HG03135 (cell line): Measurements from ENCODE around the gene OSBPL1A.

Experiments
- ATAC-seq: cut with Tn5 transposase; IDR thresholded peaks from one replicate; pipeline ENCODE4 v1.9.1; 2021; ENCODE audit warnings: mild to moderate bottlenecking, moderate library complexity; ENCODE audit not compliant: unreplicated experiment

The OSBPL1A gene

DNA sequence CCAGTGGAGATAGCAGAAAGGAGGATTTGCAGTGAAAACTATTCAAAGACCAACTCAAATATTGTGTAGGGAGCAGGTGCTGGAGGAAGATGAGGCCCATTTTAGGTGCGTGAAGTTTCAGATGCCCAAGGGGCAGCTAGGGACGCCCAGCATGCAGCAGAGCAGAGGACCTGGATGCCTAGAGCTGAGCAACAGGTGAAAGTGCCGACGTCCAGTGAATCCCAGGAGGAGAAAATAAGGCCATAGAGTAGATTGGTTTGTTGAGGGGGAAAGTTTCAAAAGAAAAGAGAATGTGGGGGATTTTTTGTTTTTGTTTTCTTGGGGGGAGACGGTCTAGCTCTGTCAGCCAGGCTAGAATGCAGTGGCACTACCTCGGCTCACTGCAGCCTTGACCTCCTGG, 53.1 kb downstream of the OSBPL1A start:
- no peak for ATAC-seq

DNA sequence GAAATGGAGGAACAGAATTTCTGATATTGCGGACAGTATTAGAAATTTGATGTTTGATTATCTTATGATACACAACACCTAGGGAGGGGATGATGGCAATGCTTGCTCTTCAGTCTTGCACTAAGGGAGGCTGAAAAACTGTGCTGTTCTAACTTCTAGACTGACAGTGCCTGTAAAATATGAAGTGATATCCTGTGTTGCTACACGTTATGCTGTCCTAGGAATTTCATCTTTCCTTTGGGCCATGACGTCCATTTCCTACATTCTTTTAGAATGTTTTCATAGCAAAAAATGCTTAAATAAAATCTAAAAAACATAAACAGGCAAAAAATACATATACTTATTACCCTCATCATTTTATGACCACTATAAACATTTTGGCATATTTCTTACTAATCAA, 55.3 kb downstream of the OSBPL1A start:
- no peak for ATAC-seq

DNA sequence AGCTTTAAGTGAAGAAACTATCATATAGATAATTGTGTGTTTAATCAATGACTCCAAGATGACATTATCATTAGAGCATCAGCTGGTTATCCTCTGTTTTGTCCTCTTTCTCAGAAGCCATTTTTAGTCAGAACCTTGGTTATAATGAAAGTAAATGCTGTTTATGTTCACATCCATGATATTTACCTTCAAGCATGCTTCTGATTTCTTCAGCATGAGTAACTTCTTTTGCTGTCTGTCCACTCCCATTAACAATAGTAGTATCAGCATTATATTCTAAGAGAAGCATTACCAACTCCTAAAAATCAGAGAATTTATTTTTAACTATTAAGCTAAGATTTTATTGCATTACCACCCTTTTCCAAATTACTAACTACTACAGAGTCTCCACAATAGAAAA, 56.3 kb downstream of the OSBPL1A start:
- no peak for ATAC-seq

DNA sequence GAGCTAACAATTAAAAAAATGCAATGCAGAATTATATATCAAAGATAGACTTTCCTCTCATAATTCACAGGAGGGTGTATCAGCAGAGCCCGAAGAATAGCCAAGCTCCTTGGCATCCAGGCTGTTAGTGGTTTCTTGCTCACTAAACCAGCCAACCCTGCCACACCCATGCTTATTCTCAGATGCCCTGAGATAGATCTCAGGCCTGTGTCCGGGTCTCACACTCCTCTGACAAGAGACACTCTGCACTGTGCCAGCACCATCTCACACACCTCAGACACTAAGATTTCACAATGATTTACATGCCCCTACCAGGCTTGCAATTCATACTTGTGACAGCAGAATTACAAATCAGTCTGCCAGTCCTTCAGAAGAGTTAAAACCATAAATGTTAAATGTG, 64.5 kb downstream of the OSBPL1A start:
- no peak for ATAC-seq

DNA sequence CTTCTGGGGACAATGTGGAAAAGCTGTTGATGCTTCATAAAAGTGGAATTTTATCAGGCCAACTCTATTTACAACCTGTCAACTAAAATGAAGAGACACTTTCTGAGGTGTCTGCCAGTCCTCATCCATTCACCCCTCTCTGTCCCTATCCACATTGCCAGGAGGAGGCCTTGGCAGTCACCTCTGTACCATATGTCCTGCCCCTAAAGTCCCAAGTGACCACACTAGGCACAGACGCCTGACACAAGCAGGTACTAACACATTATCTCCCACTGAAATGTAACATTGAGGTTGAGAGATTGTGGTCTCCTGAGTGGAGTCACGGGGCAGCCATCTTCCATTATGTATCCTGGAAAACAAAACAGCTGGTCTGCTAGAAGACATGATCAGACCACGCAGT, 71.4 kb downstream of the OSBPL1A start:
- no peak for ATAC-seq

DNA sequence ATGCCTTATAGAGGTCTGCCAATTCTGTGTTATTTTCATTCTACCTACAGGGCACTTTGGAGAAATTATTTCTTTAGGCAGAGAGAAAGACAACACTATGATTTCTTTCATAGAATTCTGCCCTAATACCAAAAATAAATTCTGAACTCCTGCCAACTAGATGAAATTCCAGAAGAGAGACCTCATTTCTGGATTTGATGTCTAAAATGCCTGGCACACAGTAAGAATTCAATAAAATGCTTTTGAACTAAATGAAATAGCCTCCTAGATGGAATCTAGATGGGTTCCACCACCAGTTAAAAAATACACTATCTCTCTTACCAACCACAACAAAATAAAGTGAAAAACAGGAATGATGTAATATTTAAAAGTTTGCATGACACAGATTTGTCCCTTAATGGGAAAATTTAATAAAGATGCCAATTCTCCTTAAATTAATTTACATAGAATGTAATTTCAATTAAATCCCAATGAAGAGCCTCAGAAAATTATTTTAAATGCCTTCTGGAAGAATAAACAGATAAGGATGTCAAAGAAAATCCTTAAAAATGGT, 75.0 kb downstream of the OSBPL1A start:
- ATAC-seq: no peak

DNA sequence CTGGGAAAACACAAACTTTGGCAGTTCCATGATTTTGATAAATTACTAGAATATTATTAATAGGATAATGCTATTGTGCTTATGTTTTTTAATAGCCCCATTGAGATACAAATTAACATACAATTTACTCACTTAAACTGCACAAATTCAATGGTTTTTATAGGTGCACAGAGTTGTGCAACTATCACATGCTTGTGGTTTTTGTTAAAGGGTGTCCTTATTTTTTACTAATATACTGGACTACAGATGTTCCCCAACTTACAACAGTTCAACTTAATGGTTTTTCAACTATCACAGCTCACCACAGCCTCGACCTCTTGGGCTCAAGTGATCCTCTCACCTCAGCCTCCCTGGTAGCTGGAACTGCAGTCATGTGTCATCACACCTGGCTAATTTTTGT, 76.6 kb downstream of the OSBPL1A start:
- no peak for ATAC-seq

DNA sequence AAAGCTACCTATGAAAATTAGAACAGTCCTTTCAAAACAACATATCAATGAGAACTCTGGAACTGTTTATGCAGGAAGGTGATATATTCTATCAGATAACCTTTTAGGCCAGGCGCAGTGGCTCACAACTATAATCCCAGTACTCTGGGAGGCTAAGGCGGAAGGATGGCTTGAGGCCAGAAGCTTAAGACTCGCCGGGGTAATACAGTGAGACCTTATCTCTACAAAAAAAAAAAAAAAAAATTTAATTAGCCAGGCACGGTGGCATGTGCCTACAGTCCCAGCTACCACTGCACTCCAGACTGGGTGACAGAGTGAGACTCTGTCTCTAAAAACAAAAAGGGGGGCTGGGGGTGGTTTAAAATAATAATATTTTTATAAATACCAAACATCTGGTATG, 77.9 kb downstream of the OSBPL1A start:
- ATAC-seq: no peak

DNA sequence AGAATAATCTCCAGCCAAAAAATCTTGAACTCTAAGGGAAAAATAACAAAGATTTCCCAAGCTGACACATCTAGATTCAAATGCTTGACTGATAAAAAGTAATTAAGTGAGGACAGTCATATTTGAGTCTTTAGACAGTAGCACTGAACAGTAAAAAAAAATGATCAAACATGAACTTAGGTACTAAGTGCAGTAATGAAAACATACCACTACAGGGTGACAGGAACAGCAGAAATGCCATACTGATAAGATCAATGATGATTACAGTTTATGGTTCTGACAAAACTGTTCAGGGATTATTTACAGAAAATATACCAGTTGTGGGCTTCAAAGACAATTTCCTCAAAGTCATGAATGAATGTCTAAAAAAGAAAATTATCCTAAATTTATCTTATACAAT, 80.3 kb downstream of the OSBPL1A start:
- ATAC-seq: no peak

DNA sequence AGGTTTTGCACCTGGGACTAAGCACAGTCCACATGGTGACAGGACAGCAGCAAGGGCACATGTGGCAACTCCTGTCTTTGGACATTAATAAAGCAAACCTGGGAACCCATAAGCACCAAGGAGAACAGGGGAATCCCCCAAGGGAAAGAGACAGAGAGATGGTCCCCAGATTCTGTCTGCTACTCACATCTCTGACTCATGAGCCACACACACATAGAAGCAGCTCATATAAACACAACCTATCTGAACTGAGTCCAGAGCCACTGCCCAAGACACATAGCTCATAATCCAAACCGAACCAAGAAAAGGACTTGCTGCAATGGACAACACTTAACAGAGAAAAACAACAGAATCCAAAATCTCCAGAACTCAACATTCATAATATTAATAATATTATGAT, 82.5 kb downstream of the OSBPL1A start:
- ATAC-seq: no peak

DNA sequence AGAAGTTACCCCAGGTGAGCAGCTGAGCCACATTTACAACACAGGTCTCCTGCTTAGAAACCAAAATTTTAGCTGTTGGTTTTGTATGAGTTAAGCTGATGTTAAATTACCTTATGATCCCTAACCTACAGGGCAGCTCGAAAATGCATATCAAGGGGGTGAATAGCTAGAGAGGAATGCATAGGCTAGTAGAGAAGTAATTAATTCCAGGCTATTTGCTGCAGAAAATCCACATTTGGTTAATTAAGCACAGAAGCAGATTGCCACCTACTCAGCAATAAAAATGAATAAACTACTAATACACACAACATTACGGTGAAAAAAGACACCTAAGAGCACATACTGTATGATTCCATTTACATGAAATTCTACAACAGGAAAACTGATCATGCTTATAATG, 91.4 kb downstream of the OSBPL1A start:
- no peak for ATAC-seq

DNA sequence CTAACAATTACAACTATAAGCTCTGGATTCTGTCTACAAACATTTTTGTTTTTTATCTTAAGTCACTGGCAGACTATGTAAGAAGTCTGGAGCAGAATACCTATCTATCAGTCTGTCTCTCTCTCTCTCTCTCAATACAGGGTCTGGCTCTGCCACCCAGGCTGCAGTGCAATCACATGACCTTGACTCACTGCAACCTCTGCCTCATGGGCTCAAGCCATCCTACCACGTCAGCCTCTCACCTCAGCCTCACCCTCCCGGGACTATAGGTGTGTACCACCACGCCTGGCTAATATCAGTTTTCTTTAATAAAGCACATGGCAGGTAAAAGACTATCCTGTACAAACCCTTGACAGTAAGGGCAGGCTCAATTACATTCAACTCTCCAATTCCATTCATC, 96.9 kb downstream of the OSBPL1A start:
- no peak for ATAC-seq

DNA sequence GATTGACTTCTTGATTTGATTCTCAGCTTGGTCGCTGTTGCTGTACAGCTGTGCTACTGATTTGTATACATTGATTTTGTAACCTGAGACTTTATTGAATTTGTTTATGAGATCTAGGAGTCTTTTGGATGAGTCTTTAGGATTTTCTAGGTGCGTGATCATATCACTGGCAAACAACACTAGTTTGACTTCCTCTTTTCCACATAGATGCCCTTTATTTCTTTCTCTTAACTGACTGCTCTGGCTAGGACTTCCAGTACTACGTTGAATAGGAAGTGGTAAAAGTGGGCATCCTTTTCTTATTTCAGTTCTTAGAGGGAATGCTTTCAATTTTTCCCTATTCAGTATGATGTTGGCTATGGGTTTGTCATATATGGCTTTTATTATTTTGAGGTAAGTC, 101.3 kb downstream of the OSBPL1A start:
- ATAC-seq: no peak

DNA sequence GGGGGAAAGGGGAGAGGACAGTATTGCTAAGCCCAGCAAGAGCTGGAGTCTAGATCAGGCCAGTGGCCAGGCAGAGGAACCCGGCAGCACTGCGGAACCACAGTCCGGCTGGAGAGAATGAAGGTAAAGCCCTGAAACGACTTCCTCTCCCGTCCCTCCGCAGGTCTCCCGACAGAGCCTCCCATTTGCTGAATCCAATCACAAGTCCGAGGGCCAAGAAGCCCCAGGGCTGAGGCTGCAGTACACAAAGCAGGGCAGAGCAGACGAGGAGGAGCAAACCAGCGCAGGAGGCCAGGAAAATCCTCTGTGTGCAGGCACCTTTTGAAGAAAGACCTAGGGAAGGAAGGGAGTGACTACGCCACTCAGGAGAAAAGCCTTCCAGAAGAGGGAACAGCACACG, 104.4 kb downstream of the OSBPL1A start:
- ATAC-seq: no peak

DNA sequence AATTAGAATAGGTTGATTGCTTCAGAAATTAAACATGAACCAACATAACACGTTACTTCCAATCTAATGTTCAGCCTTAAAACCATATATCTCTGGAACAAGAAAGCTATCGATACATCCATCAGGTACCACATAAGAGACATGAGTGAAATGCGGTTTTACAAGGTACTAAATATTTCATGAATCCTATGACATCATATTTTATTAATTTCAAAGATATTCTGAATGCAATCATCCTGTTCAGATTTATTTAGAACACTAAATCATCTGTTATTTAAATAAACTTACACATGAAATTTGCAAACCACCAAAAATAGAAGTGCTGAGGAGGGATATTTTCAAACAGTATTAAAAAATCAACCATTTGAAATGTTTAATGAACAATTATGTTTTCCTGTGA, 119.0 kb downstream of the OSBPL1A start:
- no peak for ATAC-seq

DNA sequence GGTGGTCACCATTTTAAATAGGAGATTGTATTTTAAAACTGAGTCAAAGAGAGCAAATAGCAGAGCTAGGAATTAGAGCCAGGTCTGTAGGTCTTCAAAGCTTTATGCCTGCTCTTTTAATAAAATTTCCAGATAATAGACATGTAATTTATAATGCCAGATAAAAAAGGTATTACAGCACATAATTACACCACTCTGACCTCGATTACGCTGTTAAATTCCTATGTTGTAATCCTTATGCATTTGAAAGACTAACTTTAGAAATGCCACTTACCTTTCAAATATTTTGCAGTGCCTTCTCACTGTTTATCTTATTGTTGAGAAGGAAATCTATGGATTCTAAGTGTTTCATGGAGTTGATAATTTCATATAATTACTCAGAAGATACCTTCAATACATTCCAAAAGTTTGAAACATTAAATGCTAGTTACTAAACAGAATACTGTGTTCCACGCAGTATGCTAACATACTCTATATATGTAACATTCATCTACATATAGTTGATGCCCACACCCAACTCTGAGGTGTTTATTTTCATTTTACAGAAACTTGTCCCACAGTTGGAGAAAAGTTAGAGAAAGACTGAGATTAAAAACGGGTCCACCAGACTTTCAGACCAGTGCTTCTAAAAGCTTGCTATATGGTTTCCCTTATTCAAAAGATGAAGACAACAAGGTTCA, 120.0 kb downstream of the OSBPL1A start:
- no peak for ATAC-seq

DNA sequence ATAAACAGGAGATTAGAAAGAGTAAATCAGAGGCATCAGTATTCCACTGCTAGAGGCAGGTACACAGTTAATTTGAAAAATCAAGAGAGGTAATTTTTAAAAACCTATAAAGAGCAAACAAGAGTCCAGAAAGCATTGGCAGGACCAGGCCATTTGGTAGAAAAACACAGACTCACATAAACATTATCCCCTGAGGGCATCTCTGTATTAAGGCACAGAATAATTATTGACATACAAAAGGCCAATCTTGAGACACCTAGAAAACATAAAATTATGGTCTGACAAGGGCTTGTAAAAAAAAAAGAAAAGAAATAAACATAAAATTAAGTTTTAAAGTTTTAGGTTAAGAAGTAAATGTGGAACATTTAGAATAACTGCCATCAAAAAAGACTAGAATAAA, 120.6 kb downstream of the OSBPL1A start:
- no peak for ATAC-seq

DNA sequence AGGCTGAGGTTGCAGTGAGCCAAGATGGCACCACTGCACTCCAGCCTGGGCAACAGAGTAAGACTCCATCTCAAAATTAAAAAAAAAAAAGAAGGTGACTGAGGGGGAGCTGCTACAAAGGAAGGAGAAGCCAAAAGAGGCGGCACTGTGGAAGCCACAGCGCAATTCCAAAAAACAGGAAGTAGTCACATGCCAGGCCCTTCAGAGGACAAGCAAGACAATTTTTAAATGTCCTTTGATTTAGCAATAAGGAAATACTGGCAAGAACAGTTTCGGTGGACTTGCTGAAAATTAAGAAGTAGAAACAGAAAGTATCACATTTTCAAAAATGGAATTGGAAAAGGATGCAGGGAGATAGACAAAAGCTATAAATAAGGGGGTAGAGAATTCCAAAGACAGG, 122.8 kb downstream of the OSBPL1A start:
- no peak for ATAC-seq

DNA sequence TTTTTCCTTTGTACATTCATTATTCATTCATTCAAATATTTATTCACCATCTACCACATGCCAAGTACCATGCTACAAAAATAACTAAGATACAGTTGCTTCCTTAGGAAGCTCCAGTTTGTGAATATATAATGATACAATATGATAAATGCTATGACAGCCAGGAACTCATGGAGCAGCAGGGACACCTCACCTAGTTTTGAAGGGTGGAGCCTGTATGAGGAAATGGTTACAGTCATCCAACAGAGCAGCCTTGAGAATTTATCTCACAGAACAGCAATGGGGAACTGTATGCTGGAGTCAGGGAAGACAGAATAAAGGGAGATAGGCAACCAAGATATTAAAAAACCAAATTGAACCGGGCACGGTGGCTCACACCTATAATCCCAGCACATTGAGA, 124.0 kb downstream of the OSBPL1A start:
- no peak for ATAC-seq

DNA sequence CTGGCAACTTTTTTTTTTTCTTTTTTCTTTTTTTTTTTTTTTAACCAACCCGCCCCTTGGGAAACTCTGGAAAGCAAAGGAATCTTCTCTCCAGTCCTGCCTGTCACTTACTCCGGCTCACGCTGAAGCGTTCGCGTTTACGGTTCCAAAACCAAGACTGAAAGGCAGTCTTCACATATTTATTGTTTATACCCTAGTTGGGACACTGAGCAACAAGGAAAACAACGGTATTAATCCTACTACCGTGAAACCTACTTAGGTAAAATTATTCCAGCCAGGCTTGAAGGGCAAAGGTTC, 125.4 kb downstream of the OSBPL1A start:
- no peak for ATAC-seq

DNA sequence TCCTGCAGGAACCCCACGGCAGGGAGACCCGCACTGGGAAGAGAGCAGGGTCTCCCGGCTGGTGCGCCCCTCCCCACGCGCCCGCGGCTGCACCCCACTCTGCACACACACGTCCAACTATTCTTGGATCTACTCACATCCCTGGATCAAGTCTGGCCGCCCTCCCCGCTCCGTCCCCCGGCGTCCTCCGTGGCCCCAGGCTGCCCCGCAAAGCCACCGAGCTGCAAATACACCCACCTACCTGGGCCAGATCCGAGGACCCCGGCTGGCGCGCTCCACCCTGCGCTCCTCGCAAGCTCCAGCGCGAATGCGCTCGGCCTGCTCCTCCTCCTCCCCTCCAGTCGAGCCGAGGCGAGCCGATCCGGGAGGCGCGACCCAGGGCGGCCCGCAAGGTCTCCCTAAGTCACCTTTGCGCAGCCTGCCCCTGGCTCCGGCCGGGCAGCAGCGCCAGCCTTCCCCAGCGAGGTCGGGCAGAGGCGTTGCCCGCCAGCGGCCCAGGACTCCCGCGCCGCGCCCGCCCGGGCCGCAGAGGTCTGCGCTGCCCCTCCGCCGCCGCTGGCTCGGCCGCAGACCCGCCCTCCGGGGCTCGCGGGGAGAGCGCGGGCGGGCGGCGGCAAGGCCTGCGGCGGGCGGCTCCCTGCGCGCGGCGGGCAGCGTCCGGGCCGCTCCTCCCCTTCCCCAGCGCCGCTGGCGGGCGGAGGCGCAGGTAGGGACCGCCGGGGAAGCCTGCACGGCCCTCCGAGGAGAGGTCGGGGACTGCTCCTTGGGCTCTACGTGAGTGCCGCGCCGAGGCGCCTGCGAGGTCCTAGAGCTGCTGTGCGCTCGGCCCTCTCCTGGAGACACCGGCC, 126.0 kb downstream of the OSBPL1A start:
- ATAC-seq: no peak

DNA sequence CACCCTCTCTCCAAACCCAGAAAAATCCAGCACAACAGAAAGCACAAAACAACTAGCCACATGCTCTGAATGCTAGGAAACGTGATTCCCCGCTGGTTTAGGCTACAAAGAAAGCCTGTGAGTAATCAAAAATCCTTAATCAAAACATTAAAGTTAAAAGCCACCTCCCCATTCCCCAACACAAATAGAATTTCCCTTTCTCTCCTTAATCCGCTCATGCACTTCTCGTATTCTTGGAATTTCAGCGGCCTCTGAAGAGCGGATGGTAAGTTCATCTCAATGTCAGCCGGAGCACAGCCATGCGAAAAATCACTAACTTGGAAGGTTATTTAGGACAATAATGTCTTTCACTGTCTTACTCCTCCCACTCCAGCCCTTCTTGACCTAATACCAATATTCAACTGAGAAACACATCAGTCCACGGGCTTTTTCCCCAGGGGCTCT, 126.7 kb downstream of the OSBPL1A start:
- ATAC-seq: no peak
